Fibroblast of lung (primary cell): ENCODE results near the gene CPSF4L. TPM values are rescaled to one million over a fixed set of nuclear protein-coding genes. Genes with fewer than 3 reads are reported as not detected.

Source experiments
- DNase-seq, 2 donors: peaks; one replicate each; pipeline versions ENCODE4 v3.0.0 to v3.0.0-alpha.2; 2010; ENCODE audit warnings: low read depth in 2 of 2
- H2AFZ ChIP-seq: 2 replicates; pipeline ENCODE4 v1.5.1; 2012; ENCODE audit warnings: low read length, control low read depth, inconsistent platforms
- H3K27ac ChIP-seq: 2 replicates; pipeline ENCODE4 v1.5.1; 2011; ENCODE audit warnings: low read length, control low read depth; ENCODE audit not compliant: insufficient read depth
- H3K27me3 ChIP-seq: 2 replicates; pipeline ENCODE4 v1.5.1; 2011; ENCODE audit warnings: mild to moderate bottlenecking, low read length; ENCODE audit not compliant: control insufficient read depth, insufficient read depth
- H3K36me3 ChIP-seq: 2 replicates; pipeline ENCODE4 v1.5.1; 2011; ENCODE audit warnings: low read length; ENCODE audit not compliant: control insufficient read depth, insufficient read depth
- H3K4me1 ChIP-seq: 2 replicates; pipeline ENCODE4 v1.5.1; 2011; ENCODE audit warnings: low read length; ENCODE audit not compliant: control insufficient read depth, insufficient read depth; ENCODE audit errors: extremely low read depth
- H3K4me2 ChIP-seq: 2 replicates; pipeline ENCODE4 v1.5.1; 2011; ENCODE audit warnings: low read length, control low read depth; ENCODE audit not compliant: insufficient read depth; ENCODE audit errors: extremely low read depth
- H3K4me3 ChIP-seq, 4 experiments: fragments of 200-600 bp in 1 of 4; sonication (generic) in 1 of 4; replicated peaks in 1 of 4; 2 replicates each; pipeline ENCODE4 v1.5.1; 2011 to 2016; ENCODE audit warnings: low read length in 4 of 4, low read depth in 3 of 4, mild to moderate bottlenecking in 3 of 4, control low read depth in 2 of 4, inconsistent platforms in 1 of 4, mixed read lengths in 1 of 4; ENCODE audit not compliant: insufficient read depth in 1 of 4; ENCODE audit errors: control extremely low read depth in 1 of 4
- H3K79me2 ChIP-seq: 2 replicates; pipeline ENCODE4 v1.5.1; 2012; ENCODE audit warnings: mild to moderate bottlenecking, low read length, inconsistent platforms; ENCODE audit not compliant: control insufficient read depth, insufficient read depth
- H3K9ac ChIP-seq: 2 replicates; pipeline ENCODE4 v1.5.1; 2011; ENCODE audit warnings: mild to moderate bottlenecking, low read length, control low read depth; ENCODE audit not compliant: insufficient read depth
- H3K9me3 ChIP-seq: 2 replicates; pipeline ENCODE4 v1.5.1; 2012; ENCODE audit warnings: low read depth, low read length; ENCODE audit not compliant: control insufficient read depth, insufficient read depth
- H4K20me1 ChIP-seq: 2 replicates; pipeline ENCODE4 v1.5.1; 2011; ENCODE audit warnings: low read length; ENCODE audit not compliant: control insufficient read depth, insufficient read depth; ENCODE audit errors: extremely low read depth
- EZH2 ChIP-seq: IDR thresholded peaks from 2 replicates; pipeline ENCODE4 v1.5.1; 2012; ENCODE audit warnings: low read length, control low read depth, mild to moderate bottlenecking; ENCODE audit errors: missing control alignments
- polyA plus RNA-seq, 2 donors: library from polyadenylated mRNA; depleted of rRNA in 1 of 2; stranded (reverse) in 1 of 2; unstranded in 1 of 2; fragments of >200 nt; gene quantifications; 2 replicates each; pipeline ENCODE4 v1.2.1, GENCODE V29; 2011 to 2012; ENCODE audit warnings: missing spikeins in 1 of 2
- total RNA-seq: library from RNA; depleted of rRNA; stranded (reverse); fragments of >200 nt; gene quantifications from 2 replicates; pipeline ENCODE4 v1.2.1, GENCODE V29; 2014
- TF ChIP-seq, protein P1 (sequence below), 2 donors: IDR thresholded peaks in 1 of 2; conservative IDR thresholded peaks in 1 of 2; 1 replicate in 1 of 2; 2 replicates in 1 of 2; pipeline ENCODE4 v1.5.1; 2011 to 2012; ENCODE audit warnings: low read length in 2 of 2, control low read depth in 1 of 2, inconsistent platforms in 1 of 2, low read depth in 1 of 2, mild to moderate bottlenecking in 1 of 2

The CPSF4L gene
- total and polyA plus RNA-seq, 2 donors (not counting 1 experiment from before 2014, with no cell fraction given) = not detected

DNA sequence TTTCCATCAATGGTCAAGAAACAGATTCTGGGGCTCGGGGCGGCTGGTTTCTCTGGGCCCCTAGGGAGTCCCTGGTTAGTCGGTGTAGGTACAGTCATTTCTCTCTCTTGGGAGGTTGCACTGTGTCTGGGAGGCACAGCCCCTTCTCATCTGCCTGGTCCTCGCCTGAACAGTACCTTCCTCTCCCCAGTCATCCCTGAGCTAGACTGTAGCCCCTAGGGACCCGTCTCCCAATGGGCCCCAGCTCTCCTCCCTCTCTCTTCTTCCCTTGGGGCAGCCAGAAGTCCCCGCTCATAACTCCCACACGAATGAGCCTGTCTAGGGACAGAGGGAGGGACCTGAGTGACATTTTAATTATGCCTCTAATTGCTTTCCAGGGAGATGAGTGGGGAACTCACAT lies 20.2 kb upstream of the CPSF4L start:
- no peaks in the 10 kb centered on the region for H3K27me3 ChIP-seq
- no peak for TF ChIP-seq EZH2
- TF ChIP-seq, protein P1, sequence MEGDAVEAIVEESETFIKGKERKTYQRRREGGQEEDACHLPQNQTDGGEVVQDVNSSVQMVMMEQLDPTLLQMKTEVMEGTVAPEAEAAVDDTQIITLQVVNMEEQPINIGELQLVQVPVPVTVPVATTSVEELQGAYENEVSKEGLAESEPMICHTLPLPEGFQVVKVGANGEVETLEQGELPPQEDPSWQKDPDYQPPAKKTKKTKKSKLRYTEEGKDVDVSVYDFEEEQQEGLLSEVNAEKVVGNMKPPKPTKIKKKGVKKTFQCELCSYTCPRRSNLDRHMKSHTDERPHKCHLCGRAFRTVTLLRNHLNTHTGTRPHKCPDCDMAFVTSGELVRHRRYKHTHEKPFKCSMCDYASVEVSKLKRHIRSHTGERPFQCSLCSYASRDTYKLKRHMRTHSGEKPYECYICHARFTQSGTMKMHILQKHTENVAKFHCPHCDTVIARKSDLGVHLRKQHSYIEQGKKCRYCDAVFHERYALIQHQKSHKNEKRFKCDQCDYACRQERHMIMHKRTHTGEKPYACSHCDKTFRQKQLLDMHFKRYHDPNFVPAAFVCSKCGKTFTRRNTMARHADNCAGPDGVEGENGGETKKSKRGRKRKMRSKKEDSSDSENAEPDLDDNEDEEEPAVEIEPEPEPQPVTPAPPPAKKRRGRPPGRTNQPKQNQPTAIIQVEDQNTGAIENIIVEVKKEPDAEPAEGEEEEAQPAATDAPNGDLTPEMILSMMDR (conservative IDR thresholded peaks at IDR 0.05 in 1 of 2, IDR thresholded peaks at IDR 0.05 in 1 of 2; ENCODE audit: low read depth in 1 of 2, low read length in 2 of 2) = no peak
- H2AFZ ChIP-seq = no peak overlapping the region
- no peak overlapping the region for H3K9ac ChIP-seq
- H3K4me1 ChIP-seq = no peaks in the 10 kb centered on the region
- H3K27ac ChIP-seq = no peak overlapping the region
- H4K20me1 ChIP-seq = no peaks in the 10 kb centered on the region
- DNase-seq = no peak
- H3K79me2 ChIP-seq = peaks cover 15% of the 10 kb centered on the region
- no peak overlapping the region for H3K4me3 ChIP-seq
- no peaks in the 10 kb centered on the region for H3K9me3 ChIP-seq
- H3K36me3 ChIP-seq = peaks cover 19% of the 10 kb centered on the region
- no peak overlapping the region for H3K4me2 ChIP-seq

DNA sequence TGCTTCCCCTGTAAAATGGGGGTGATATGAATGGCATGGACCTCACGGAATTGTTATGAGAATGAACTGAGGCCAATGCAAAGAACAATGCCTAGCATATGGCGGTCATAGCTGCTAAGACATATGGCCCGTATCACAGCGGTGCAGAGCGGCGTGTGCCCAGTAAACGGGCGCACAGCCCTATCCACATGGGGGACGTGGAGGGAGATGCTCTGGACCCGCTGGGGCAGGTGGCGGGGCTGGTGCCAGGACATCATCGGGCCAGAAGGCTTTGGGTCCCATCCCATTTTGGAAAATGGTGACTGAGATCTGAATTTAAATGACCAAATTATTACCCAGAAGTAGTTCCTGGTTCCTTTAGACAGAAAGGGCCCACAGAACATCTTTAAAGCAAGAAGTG lies 18.5 kb upstream of the CPSF4L start:
- H3K27ac ChIP-seq = no peak overlapping the region
- no peak overlapping the region for H3K4me2 ChIP-seq
- H3K9me3 ChIP-seq = no peaks in the 10 kb centered on the region
- no peaks in the 10 kb centered on the region for H3K4me1 ChIP-seq
- no peak overlapping the region for H3K4me3 ChIP-seq
- H3K9ac ChIP-seq = no peak overlapping the region
- DNase-seq = no peak
- peaks cover 3% of the 10 kb centered on the region for H3K79me2 ChIP-seq
- TF ChIP-seq, protein P1 (conservative IDR thresholded peaks at IDR 0.05 in 1 of 2, IDR thresholded peaks at IDR 0.05 in 1 of 2; ENCODE audit: low read depth in 1 of 2, low read length in 2 of 2) = no peak
- no peak for TF ChIP-seq EZH2
- no peaks in the 10 kb centered on the region for H4K20me1 ChIP-seq
- H2AFZ ChIP-seq = no peak overlapping the region
- H3K27me3 ChIP-seq = no peaks in the 10 kb centered on the region
- peaks cover 9% of the 10 kb centered on the region for H3K36me3 ChIP-seq

DNA sequence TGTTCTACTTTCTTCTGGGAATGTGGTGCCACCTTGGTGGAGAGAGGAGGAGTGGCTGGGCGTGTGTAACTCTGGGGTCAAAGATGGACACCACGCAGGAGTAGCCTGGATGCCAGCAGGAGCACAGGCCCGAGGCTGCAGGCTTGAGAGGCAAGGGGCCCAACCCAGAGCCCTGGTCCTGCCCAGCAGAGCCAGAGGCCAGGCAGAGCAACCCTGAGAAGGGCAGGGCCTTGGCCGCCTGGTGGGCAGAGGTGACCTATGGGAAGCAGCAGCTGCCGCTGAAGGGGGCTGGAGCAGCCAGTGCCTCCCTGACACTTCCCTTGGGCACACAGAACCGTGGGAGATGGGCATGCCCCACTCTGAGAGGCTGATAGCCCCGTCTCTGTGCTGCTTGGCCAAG lies 18.0 kb upstream of the CPSF4L start:
- Histone ChIP-seq H3K27me3 (no peaks in the 10 kb centered on the region), H4K20me1 (no peaks in the 10 kb centered on the region), H3K4me2 (no peak overlapping the region), H3K27ac (no peak overlapping the region), H3K9me3 (no peaks in the 10 kb centered on the region), H3K9ac (no peak overlapping the region), H2AFZ (no peak overlapping the region), H3K4me3 (no peak overlapping the region), H3K79me2 (no peaks in the 10 kb centered on the region), H3K4me1 (no peaks in the 10 kb centered on the region), H3K36me3 (peaks cover 5% of the 10 kb centered on the region)
- no peak for DNase-seq
- TF ChIP-seq, protein P1 (conservative IDR thresholded peaks at IDR 0.05 in 1 of 2, IDR thresholded peaks at IDR 0.05 in 1 of 2; ENCODE audit: low read depth in 1 of 2, low read length in 2 of 2) = no peak
- TF ChIP-seq EZH2 = no peak
